GM18517 (cell line): Measurements from ENCODE around the gene DSPP.

Experiments
- ATAC-seq: cut with Tn5 transposase; IDR thresholded peaks from one replicate; pipeline ENCODE4 v1.9.1; 2021; ENCODE audit warnings: mild to moderate bottlenecking, moderate library complexity; ENCODE audit not compliant: unreplicated experiment

The DSPP gene

GRCh38 chr4:87624698-87625097, 16.4 kb downstream of the DSPP start:
- peak; percentile 73 for ATAC-seq

- ATAC-seq: no peak
Observed at GRCh38 chr4:87631668-87632067, 23.3 kb downstream of the DSPP start.

DNA sequence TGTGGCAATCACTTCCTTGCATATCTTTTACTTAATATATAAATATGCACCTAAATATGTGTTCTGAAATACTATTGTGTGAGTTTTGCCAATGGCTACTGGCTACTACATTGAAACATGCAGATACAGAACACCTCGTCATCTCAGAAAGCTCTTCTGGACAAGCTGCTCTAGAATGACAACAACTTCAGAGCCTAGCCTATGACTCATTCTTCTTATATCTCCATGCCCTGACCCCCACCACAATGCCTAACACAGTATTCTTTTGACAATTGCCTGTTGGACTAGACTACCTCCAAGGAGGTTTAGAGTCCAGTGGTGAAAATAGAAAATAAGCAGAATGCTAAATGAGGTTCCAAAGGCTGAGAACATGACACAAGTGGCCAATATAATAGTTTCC, 24.1 kb downstream of the DSPP start:
- ATAC-seq: no peak

GRCh38 chr4:87633243-87633642, 24.9 kb downstream of the DSPP start:
- no peak for ATAC-seq

DNA sequence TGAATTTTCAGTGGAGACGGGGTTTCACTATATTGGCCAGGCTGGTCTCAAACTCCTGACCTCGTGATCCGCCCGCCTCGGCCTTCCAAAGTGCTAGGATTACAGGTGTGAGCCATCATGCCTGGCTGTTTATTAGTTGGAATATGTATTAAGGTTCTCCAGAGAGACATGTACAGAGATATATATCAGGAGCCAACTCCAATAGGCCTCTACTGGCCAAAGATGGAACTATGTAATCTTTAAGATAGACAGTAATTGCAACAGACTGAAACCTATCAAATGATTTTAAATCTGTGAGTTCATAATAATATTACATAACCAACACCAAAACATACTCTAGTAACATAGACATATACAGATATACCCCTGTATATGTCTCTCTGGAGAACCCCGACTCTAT, 36.0 kb downstream of the DSPP start:
- ATAC-seq: no peak

- ATAC-seq: no peak
Observed at GRCh38 chr4:87649980-87650379, 41.7 kb downstream of the DSPP start, which contains the start of gene DMP1. Gene DMP1, plus strand, starts transcription at chr4:87650280. Its CDS starts 6,213 bp downstream, at chr4:87656493.

GRCh38 chr4:87650938-87651337, 42.6 kb downstream of the DSPP start:
- ATAC-seq: no peak

GRCh38 chr4:87651941-87652340, 43.6 kb downstream of the DSPP start:
- no peak for ATAC-seq

- no peak for ATAC-seq
Observed at GRCh38 chr4:87654487-87655044, 46.2 kb downstream of the DSPP start.

GRCh38 chr4:87657525-87657924, 49.2 kb downstream of the DSPP start:
- ATAC-seq: no peak

DNA sequence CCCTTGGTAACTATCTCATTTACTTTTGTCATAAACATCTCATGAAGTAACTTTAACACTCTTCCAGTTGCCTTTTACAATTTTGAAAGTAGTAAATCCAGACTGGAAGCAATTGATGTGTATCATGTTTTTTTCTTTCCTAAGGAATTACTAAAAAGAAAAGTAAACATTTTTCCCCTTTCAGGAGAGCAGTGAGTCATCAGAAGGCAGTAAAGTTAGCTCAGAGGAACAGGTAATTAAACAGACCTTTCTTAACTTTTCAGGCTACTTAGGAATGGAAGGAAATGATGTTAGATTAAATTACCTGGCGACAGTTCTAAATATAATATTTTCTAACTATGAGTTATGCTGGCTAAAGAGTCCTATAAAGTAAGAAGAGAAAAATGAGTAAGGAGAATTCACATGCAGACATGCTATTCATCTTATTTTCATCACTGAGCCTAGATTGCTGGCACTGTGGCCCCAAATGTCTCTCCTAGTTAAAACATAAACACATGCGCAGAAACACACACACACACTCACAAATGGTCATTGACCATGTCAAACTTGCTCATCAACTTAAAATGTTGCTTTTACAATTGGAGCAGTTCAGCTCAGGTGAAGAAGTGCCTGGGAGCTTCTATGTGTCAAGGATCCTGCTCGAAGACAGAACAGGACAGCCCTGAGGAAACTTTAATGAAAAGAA, 51.1 kb downstream of the DSPP start:
- ATAC-seq: no peak

DNA sequence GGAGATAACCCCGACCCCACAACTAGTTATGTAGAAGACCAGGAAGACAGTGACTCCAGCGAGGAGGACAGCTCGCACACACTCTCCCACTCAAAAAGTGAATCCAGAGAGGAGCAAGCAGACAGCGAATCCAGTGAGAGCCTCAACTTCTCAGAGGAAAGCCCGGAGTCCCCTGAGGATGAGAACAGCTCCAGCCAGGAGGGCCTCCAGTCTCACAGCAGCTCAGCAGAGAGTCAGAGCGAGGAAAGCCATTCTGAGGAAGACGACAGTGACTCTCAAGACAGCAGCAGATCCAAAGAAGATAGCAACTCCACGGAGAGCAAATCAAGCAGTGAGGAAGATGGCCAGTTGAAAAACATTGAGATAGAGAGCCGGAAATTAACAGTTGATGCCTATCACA, 54.5 kb downstream of the DSPP start:
- ATAC-seq: no peak
